NCI-H128 (cell line): ENCODE measurements around the gene SLC24A1.

Experiments
- DNase-seq: peaks from one replicate; lab custom pipeline; 2025; ENCODE audit not compliant: unreplicated experiment; lab: John Stamatoyannopoulos, UW

The SLC24A1 gene

GRCh38 chr15:65618560-65619109 lies 3.1 kb upstream of the SLC24A1 start:
- no peak for DNase-seq

GRCh38 chr15:65619626-65620290 lies 2.0 kb upstream of the SLC24A1 start:
- no peak for DNase-seq

- no peak for DNase-seq
Measured at GRCh38 chr15:65620833-65621232, 905 bp upstream of the SLC24A1 start.

- DNase-seq, result no peak
Measured at GRCh38 chr15:65623103-65623502, 1.4 kb downstream of the SLC24A1 start.

GRCh38 chr15:65626856-65627255 lies 5.1 kb downstream of the SLC24A1 start:
- DNase-seq, result no peak

GRCh38 chr15:65629548-65629947 lies 7.8 kb downstream of the SLC24A1 start:
- no peak for DNase-seq

- no peak for DNase-seq
Measured at GRCh38 chr15:65630760-65631159, 9.0 kb downstream of the SLC24A1 start.

- DNase-seq, result no peak
Measured at GRCh38 chr15:65631503-65631902, 9.8 kb downstream of the SLC24A1 start.

- DNase-seq, result no peak
Measured at GRCh38 chr15:65632780-65633375, 11.1 kb downstream of the SLC24A1 start.

- DNase-seq, result no peak
Measured at GRCh38 chr15:65633752-65634151, 12.0 kb downstream of the SLC24A1 start.

- DNase-seq, result no peak
Measured at GRCh38 chr15:65634356-65634755, 12.6 kb downstream of the SLC24A1 start.

GRCh38 chr15:65638109-65638508 lies 16.4 kb downstream of the SLC24A1 start:
- DNase-seq, result no peak

- peak; percentile 29 for DNase-seq
Measured at GRCh38 chr15:65638681-65639089, 16.9 kb downstream of the SLC24A1 start.

- DNase-seq, result no peak
Measured at GRCh38 chr15:65639509-65639908, 17.8 kb downstream of the SLC24A1 start.

GRCh38 chr15:65641768-65642475 lies 20.2 kb downstream of the SLC24A1 start:
- no peak for DNase-seq

GRCh38 chr15:65642594-65642993 lies 20.9 kb downstream of the SLC24A1 start:
- no peak for DNase-seq

GRCh38 chr15:65644282-65644681 lies 22.5 kb downstream of the SLC24A1 start:
- no peak for DNase-seq

- DNase-seq, result no peak
Measured at GRCh38 chr15:65645392-65645791, 23.7 kb downstream of the SLC24A1 start.

- no peak for DNase-seq
Measured at GRCh38 chr15:65646486-65646885, 24.7 kb downstream of the SLC24A1 start.

GRCh38 chr15:65650312-65651041 lies 28.7 kb downstream of the SLC24A1 start:
- DNase-seq, result no peak

GRCh38 chr15:65651042-65651322 lies 29.2 kb downstream of the SLC24A1 start:
- no peak for DNase-seq
